D721Med (cell line): ENCODE data around the gene LZTS3.
"Not testable (repeated sequence)": the region's sequence is repeated elsewhere in the genome, so short reads cannot be mapped to it uniquely, and the experiment has no call there.

ENCODE experiments used
- DNase-seq: peaks from one replicate; pipeline ENCODE4 v3.0.0; 2011; ENCODE audit warnings: low spot score; ENCODE audit not compliant: insufficient read length
- FAIRE-seq: peaks from 2 replicates; lab custom pipeline; 2011; peaks lifted over from hg19 to GRCh38; lab: Jason Lieb, UNC
- TF ChIP-seq, protein P1 (sequence below): IDR thresholded peaks from 2 replicates; pipeline ENCODE4 v1.5.1; 2012; ENCODE audit warnings: mild to moderate bottlenecking, control low read depth; ENCODE audit not compliant: insufficient read depth; ENCODE audit errors: missing control alignments

Gene LZTS3

DNA sequence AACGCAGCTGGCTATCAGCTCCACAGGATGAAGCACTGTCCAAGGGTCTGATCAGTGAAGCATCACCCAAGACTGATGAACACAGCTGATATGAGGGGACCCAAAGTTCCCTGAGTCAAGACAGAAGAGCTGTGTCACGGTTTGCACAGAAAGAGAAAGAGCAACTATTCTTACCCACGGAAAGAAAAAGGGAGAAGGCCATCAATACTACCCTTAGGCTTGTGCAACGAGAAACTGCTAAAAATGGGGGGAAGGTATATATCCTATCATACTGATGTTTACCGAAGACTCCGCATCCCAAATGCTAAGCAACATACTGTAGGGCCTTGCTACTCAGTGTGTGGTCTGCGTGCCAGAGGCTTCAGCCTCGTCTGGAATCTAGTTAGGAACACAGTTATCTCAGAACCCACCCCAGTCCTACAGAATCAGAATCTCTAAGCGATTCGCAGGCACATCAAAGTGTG, 14.3 kb downstream of the LZTS3 start:
- DNase-seq (no peak), FAIRE-seq (no peak)
- TF ChIP-seq, protein P1, sequence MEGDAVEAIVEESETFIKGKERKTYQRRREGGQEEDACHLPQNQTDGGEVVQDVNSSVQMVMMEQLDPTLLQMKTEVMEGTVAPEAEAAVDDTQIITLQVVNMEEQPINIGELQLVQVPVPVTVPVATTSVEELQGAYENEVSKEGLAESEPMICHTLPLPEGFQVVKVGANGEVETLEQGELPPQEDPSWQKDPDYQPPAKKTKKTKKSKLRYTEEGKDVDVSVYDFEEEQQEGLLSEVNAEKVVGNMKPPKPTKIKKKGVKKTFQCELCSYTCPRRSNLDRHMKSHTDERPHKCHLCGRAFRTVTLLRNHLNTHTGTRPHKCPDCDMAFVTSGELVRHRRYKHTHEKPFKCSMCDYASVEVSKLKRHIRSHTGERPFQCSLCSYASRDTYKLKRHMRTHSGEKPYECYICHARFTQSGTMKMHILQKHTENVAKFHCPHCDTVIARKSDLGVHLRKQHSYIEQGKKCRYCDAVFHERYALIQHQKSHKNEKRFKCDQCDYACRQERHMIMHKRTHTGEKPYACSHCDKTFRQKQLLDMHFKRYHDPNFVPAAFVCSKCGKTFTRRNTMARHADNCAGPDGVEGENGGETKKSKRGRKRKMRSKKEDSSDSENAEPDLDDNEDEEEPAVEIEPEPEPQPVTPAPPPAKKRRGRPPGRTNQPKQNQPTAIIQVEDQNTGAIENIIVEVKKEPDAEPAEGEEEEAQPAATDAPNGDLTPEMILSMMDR = no peak

DNA sequence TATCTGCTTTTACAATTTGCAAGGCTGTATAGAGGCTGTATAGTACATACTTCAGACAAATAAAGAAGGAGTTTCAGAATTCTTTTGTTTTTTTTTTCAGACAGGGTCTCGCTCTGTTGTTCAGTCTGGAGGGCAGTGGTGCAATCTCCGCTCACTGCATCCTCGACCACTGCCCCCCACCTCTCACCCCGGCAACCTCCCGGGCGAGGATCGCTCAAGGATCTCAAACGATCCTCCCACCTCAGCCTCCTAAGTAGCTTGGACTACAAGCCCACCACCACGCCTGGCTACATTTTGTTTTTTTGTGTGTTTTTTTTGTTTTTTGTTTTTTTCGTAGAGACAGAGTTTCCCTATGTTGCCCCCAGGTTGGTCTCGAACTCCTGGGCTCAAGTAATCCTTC, 15.5 kb downstream of the LZTS3 start:
- FAIRE-seq (no peak), DNase-seq (no peak)
- TF ChIP-seq, protein P1 = no peak

DNA sequence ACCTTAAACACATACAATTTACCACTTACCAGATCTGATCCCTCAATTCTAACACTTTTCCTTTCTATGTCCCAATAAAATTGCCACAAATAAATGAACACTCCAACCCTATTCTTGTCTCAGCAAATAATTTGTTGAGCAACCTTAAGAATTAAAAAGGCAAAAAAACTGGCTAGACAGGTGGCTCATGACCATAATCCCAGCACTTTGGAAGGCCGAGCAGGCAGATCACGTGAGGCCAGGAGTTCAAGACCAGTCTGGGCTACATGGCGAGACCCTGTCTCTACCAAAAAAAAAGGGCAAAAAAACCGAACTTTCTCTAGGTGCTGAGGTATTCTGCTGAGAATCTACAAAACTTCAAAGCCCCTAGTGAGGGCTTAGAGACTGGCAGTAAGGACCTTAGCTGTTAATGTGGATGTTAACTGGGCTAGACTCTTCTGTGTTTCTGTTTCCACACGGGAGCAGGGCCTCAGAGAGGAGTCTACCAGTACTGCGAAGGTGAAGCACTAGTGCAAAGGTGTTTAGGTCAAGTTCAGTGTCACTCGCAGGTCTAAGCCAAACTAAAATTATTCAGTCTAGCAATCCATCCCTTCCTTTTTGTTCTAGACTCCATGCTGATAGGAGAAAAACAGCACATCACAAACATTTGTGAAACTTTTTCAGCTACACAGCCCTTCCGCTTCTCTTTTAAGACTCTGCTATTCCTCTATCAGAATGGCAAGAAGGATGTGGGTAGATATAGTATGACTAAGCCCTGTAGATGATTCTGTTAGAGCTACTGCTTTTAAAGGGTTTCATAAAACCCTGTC, 16.3 kb downstream of the LZTS3 start:
- TF ChIP-seq, protein P1 = no peak
- no peak for DNase-seq
- FAIRE-seq = no peak

DNA sequence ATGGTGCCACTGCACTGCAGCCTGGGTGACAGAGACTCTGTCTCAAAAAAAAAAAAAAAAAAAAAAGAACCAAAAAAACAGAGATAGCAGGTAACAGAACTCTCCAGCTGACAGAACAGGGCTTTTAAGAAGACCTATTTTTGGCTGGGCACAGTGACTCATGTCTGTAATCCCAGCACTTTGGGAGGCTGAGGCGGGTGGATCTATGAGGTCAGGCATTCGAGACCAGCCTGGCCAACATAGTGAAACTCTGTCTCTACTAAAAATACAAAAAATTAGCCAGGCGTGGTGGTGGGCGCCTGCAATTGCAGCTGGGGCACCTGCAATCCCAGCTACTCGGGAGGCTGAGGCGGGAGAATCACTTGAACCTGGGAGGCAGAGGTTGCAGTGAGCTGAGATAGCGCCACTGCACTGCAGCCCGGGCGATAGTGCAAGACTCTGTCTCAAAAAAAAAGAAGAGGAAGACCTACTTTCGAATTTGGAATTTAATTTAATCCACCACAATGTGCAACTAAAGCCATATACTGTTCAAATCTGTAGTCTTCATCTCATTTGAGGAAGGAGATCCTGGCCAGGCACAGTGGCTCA, 21.2 kb downstream of the LZTS3 start:
- not testable (repeated sequence) for DNase-seq

DNA sequence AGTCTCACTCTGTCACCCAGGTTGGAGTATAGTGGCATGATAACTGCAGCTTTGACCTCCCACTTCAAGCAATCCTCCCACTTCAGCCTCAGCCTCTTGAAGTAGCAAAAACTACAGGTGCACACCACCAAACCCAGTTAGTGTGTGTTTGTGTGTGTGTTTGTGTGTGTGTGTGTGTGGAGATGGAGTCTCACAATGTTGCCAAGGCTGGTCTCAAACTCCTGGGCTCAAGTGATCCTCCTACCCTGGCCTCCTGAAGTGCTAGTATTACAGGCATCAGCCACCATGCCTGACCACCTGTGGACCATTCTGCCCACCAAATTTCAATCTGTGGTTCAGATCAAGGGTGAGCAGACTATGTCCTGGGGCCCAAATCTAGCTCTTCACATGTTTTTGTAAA, 22.4 kb downstream of the LZTS3 start:
- FAIRE-seq = no peak
- DNase-seq = no peak
- TF ChIP-seq, protein P1 = no peak

More for the DNA sequence above, 21.2 kb downstream of the LZTS3 start:
- FAIRE-seq = not testable (repeated sequence)

DNA sequence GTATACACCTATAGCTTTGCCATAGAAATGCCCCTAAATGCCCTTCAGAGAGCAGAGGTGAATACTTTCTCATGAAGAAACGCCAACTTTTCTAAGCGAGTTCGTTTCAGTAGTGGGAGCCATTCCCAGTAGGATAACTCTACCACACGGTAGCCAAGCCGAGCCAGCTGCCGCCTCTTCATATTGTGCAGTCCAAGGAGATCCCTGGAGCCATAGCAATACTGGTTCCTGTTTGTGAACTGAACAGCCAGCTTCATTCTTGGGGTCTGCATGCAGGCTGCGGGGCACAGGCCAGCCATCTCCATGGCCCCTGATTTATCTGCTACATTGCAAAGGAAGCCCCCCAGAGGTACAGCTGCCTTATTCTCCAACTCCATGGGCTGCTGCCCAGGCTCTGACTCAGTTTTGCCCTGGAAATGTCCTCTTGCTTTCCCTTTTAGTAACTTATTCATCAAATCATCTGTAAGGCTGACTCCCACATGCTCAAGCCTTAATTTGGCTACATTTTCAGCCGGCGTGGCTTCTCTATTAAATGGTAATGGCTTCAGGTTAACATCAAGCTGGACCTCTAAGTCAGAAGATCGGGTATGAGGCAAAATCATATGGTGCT, 26.5 kb downstream of the LZTS3 start:
- TF ChIP-seq, protein P1 = no peak

DNA sequence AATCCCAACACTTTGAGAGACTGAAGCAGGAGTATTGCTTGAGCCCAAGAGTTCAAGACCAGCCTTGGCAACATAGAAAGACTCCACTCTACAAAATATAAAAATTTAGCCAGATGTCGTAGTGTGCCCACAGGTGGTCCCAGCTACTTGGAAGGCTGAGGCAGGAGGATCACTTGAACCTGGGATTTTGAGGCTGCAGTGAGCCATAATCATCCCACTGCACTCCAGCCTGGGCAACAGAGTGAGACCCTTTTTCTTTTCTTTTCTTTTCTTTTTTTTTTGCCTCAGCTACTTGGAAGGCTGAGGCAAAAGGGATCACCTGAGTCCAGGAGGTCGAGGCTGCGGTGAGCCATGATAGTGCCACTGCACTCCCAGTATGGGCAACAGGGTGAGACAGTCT, 31.6 kb downstream of the LZTS3 start:
- FAIRE-seq (no peak), DNase-seq (no peak)
- TF ChIP-seq, protein P1 = no peak

More for the DNA sequence above, 26.5 kb downstream of the LZTS3 start:
- no peak for FAIRE-seq
- DNase-seq = no peak
